ENCODE data around the gene PSEN2.
A peak's percentile ranks its signal among the peaks of the same experiment; 100 is the strongest.

Gene PSEN2

DNA sequence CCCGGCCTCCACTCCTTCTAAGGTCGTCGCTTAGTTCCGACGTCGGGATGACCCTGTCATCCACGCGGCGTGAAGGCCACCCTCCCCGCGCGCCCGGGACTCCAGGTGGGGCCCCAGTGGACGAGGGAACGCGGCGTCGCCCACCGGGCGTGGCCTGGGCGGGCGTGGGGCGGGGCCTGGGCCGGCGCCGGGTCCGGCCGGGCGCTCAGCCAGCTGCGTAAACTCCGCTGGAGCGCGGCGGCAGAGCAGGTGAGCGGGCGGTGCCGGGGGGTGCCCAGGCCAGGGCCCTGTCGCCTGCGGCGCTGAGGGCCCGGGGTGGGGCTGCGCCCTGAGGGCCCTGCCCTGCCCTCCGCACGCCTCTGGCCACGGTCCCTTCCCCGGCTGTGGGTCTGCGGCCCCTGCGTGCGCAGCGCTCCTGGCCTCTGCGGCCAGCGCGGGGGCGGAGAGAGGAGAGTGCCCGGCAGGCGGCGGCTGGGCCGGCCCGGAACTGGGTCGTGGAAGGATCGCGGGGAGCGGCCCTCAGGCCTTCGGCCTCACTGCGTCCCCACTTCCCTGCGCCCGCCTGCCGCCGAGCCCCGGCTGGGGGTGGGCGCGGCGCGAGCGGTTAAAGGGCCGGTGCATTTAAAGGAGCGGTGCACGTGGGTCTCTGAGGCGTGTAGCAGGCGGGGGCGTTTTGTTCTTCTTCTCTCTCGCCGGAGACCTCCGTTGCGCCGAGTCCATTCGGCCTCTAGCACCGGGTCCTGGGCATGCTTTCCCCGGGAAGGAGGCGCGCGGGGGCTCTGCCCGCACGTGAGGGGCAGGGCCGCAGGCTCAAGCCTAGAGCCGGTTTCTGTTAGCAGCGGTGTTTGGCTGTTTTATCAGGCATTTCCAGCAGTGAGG, at the start of gene PSEN2:
Gene PSEN2, plus strand, starts transcription at position 216 of the 879 bp plus-strand sequence. CDS start 11,292 bp downstream, outside the sequence.
- in situ Hi-C loops (cut with MboI; ENCODE audit: low sequenced_read_pairs) = no loop called here
- DNase-seq (ENCODE audit: low spot score in 2 of 2) = peak; percentile 44 to 75
- no peaks in the 10 kb centered on the region for H3K27me3 ChIP-seq (ENCODE audit: low read depth)
- no peaks in the 10 kb centered on the region for H3K9me3 ChIP-seq
- peak within 1 kb of the TSS; percentile 54 for H3K4me3 ChIP-seq
- peaks cover 6% of the 10 kb centered on the region; the same call in 1 of the 2 replicates for H3K36me3 ChIP-seq (replicated peaks)
- H3K4me1 ChIP-seq = peaks cover 19% of the 10 kb centered on the region

DNA sequence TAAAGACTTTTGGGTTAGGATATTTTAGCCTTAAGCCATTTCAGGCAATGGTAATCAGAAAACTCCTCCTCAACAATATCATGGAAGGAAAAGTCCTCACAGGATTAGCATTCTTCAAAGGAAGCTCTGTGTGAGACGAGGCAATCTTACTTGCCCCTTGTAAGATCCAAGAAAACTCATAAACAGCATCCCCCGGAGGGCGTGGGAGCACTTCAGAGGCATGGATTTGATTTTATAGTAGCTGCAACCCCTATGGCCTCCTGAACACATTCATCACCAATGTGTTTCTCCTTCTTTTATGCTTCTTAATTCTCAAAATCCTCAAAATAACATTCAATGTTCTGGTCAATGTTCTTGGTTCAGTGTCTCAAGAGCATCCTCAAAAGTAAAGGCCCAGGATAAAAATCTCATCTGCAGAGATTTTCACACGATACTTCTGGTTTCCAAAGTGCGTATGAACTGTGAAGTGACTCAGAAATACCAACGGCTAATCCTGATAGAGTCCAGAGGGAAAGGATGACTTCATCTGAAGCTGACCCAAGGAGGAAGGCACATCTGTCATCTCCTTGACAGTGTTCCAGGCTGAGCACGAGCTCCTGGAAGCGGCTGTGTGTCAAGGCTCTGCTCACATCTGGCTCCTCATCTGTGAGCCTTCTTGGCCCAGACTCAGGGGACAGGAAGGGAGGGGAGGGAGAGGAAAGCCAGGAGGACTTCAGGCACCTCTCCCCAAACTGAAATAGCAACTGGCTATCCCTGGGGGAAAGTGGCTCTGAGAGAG, 49.3 kb upstream of the PSEN2 start:
- DNase-seq (ENCODE audit: low spot score in 2 of 2) = no peak
- Histone ChIP-seq H3K9me3 (no peaks in the 10 kb centered on the region; the same call in 1 of the 2 replicates), H3K27me3 (ENCODE audit: low read depth) (no peaks in the 10 kb centered on the region), H3K4me1 (no peaks in the 10 kb centered on the region), H3K36me3 (replicated peaks) (no peaks in the 10 kb centered on the region), H3K4me3 (no peak overlapping the region)
- in situ Hi-C loops (cut with MboI; ENCODE audit: low sequenced_read_pairs) = no loop called here

DNA sequence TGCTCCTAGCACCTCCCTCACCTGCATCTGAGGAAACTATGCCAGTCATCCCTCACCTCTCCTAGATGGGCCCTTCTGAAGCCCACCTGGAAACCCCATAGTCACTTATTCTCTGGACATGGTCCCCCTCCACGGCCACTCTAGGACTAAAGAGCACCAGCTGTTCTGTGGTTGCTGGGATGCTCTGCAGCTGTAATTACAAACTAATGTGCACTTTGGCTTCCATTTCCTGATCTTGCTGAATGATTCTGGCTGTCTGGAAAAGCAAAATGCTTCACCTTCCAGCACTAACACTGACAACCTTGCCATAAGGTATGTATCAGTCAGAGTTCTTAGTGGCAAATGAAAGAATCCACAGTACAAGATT, 48.7 kb upstream of the PSEN2 start:
- H3K4me3 ChIP-seq = no peak overlapping the region
- H3K27me3 ChIP-seq (ENCODE audit: low read depth) = no peaks in the 10 kb centered on the region
- H3K4me1 ChIP-seq = no peaks in the 10 kb centered on the region
- in situ Hi-C loops (cut with MboI; ENCODE audit: low sequenced_read_pairs) = no loop called here
- no peaks in the 10 kb centered on the region for H3K36me3 ChIP-seq (replicated peaks)
- DNase-seq (ENCODE audit: low spot score in 2 of 2) = no peak
- no peaks in the 10 kb centered on the region; the same call in 1 of the 2 replicates for H3K9me3 ChIP-seq

DNA sequence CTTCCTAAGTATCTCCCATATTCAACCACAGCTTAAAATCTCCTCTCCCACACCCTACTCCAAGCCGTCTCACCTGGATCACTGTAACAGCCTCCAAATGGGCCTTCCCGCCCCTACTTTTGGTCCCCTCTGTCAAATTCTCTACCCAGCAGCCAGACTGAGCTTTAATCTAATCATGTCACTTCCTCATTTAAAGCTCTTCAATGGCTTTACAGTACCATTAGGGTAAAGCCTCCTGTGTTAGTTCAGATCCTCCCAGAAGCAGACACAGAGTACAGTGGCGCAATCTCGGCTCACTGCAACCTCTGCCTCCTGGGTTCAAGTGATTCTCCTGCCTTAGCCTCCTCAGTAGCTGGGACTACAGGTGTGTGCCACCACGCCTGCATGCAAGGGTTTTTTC, 46.8 kb upstream of the PSEN2 start:
- no peaks in the 10 kb centered on the region for H3K36me3 ChIP-seq (replicated peaks)
- H3K9me3 ChIP-seq = no peaks in the 10 kb centered on the region; the same call in 1 of the 2 replicates
- no peak overlapping the region for H3K4me3 ChIP-seq
- no peaks in the 10 kb centered on the region for H3K27me3 ChIP-seq (ENCODE audit: low read depth)
- in situ Hi-C loops (cut with MboI; ENCODE audit: low sequenced_read_pairs) = no loop called here
- DNase-seq (ENCODE audit: low spot score in 2 of 2) = no peak
- peaks cover 5% of the 10 kb centered on the region for H3K4me1 ChIP-seq

DNA sequence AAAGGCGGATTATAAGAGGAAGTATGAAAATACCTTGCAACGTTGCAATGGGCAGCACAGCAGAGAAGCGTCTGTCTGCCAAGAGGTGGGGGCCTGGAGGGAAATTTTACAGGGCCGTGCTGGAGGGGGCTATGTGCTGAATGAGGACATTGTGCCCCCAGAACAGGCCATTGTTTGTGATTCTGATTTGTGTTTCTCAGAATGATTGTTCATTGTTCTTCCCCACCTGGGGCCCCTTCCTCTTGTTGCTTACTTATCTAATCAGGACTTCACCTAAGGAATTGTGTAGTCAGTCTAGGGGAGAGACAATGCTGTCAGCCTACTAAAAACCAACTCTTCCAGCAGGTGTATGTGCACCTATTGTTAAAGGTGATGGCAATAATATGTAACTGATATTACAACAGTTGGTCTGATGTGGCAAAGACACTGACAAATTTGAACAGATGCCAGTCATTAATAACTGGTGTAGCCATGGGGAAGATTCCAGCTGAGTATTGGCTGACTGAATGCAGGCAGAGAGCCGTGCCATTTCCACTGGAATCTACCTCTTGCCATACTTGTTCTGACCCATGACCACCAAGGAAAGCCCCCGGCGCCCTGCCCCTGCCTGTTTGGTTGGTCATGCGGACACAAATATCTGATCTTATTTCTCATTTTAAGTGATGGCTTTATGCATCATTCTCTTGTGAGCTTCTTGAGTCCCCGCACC, 45.2 kb upstream of the PSEN2 start:
- Histone ChIP-seq H3K36me3 (replicated peaks) (no peaks in the 10 kb centered on the region), H3K9me3 (no peaks in the 10 kb centered on the region; the same call in 1 of the 2 replicates), H3K4me1 (peaks cover 5% of the 10 kb centered on the region), H3K4me3 (no peak overlapping the region), H3K27me3 (ENCODE audit: low read depth) (no peaks in the 10 kb centered on the region)
- in situ Hi-C loops (cut with MboI; ENCODE audit: low sequenced_read_pairs) = loop anchor here (5.0 kb wide), 2 partner anchors 118 to 188 kb away; no protein-coding TSS in a partner anchor
- no peak for DNase-seq (ENCODE audit: low spot score in 2 of 2)

DNA sequence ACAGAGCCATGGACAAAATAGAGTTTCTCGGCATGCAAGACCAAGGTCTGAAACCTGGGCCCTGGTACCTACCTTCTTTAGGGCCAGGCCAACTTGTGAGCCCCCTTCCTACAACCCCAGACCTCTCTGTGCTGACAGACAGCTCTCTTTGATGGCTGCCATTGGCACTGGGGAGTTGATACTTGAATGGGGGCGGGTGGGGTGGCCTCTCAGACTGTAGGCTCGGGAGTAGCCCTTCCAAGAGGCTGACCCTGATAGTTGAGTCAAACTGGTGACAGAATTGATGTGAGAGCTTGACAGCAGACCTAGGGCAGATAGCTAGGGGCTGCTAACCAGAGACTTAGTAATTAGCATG, 44.7 kb upstream of the PSEN2 start:
- Histone ChIP-seq H3K4me1 (peaks cover 5% of the 10 kb centered on the region), H3K9me3 (no peaks in the 10 kb centered on the region; the same call in 1 of the 2 replicates), H3K27me3 (ENCODE audit: low read depth) (no peaks in the 10 kb centered on the region), H3K36me3 (replicated peaks) (no peaks in the 10 kb centered on the region), H3K4me3 (no peak overlapping the region)
- no peak for DNase-seq (ENCODE audit: low spot score in 2 of 2)
- in situ Hi-C loops (cut with MboI; ENCODE audit: low sequenced_read_pairs) = loop anchor here (5.0 kb wide), 2 partner anchors 118 to 188 kb away; no protein-coding TSS in a partner anchor

DNA sequence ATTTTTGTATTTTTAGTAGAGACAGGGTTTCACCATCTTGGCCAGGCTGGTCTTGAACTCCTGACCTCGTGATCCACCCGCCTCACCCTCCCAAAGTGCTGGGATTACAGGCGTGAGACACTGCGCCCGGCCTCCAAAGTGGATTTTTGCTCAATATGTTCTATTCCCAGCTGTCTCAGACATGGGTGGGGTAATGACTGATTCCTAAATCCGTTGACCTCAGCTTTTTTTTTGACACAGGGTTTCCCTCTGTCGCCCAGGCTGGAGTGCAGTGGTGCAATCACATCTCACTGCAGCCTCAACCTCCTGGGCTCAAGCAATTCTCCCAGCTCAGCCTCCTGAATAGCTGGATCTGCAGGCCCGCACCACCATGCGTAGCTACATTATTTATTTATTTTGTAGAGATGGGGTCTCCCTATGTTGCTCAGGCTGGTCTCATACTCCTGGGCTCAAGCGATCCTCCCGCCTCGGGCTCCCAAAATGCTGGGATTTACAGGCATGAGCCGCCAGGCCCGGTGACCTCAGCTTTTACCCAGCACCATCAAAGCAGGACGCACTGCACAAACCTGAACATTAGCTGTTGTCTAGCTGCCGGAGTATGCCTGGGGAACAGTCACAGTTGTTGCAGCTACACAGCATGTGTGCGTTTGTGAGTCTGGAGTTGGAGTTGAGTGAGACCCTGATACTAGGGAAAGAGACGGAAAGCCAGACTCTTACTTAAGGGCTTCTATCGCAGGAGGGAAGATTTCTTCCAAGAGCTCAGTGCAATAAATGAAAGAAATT, 43.7 kb upstream of the PSEN2 start:
- no peak overlapping the region for H3K4me3 ChIP-seq
- no peaks in the 10 kb centered on the region for H3K36me3 ChIP-seq (replicated peaks)
- peaks cover 5% of the 10 kb centered on the region for H3K4me1 ChIP-seq
- DNase-seq (ENCODE audit: low spot score in 2 of 2) = no peak
- no peaks in the 10 kb centered on the region for H3K27me3 ChIP-seq (ENCODE audit: low read depth)
- in situ Hi-C loops (cut with MboI; ENCODE audit: low sequenced_read_pairs) = loop anchor here (5.0 kb wide), 2 partner anchors 119 to 189 kb away; no protein-coding TSS in a partner anchor
- H3K9me3 ChIP-seq = no peaks in the 10 kb centered on the region; the same call in 1 of the 2 replicates

DNA sequence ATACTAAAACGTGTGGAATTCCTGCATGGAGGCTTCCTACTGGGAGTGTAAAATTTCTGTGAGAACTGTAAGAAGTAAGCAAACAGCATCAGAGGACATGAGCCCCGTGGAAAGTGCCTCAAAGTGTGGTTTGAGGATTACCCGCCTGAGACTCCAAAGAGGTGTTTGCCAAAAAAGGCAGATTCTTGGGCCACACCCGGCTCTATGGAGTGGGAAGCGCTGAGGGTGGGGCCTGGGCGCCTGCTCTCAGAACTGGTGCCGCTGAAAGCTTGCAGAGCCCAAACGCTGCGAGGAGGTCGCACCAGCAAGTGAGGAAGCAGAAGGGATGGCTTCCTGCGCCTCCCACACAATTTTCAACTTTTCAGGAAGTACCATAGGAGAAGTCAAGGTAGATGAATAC, 43.0 kb upstream of the PSEN2 start:
- Histone ChIP-seq H3K36me3 (replicated peaks) (no peaks in the 10 kb centered on the region), H3K27me3 (ENCODE audit: low read depth) (no peaks in the 10 kb centered on the region), H3K9me3 (no peaks in the 10 kb centered on the region), H3K4me3 (no peak overlapping the region), H3K4me1 (peaks cover 5% of the 10 kb centered on the region)
- in situ Hi-C loops (cut with MboI; ENCODE audit: low sequenced_read_pairs) = loop anchor here (5.0 kb wide), 2 partner anchors 120 to 190 kb away; no protein-coding TSS in a partner anchor
- peak in 1 of 2 experiments; percentile 42 for DNase-seq (ENCODE audit: low spot score in 2 of 2)

DNA sequence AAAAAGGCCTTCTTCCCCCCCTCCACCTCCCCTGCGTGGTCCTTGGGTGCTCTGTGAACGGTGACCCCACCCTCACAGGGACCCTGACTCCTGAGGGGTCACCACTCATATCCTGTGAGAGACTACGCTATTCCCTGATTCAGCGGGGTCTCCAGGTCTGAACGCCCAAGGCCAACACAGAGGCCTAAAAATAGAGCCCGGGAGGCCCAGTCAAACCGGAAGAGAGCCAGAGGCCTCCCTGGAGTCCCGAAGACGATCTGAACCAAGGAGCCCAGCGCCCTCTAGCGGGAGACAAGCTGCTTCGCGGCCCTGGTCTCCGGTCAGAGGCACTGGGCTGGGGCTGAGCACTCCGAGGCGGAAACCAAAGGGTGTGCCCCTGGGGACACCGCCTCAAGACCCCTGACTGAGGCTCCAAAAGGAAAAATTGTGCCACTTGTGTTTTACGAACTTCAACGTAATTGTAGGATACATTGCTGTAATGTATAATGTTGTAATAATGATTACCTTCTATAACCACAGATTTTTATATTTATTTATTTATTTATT, 42.4 kb upstream of the PSEN2 start:
- H3K4me1 ChIP-seq = peaks cover 5% of the 10 kb centered on the region
- H3K9me3 ChIP-seq = no peaks in the 10 kb centered on the region
- peak; percentile 92 to 98 for DNase-seq (ENCODE audit: low spot score in 2 of 2)
- H3K4me3 ChIP-seq = no peak overlapping the region
- in situ Hi-C loops (cut with MboI; ENCODE audit: low sequenced_read_pairs) = loop anchor here (5.0 kb wide), 2 partner anchors 121 to 191 kb away; no protein-coding TSS in a partner anchor
- no peaks in the 10 kb centered on the region for H3K27me3 ChIP-seq (ENCODE audit: low read depth)
- no peaks in the 10 kb centered on the region for H3K36me3 ChIP-seq (replicated peaks)

DNA sequence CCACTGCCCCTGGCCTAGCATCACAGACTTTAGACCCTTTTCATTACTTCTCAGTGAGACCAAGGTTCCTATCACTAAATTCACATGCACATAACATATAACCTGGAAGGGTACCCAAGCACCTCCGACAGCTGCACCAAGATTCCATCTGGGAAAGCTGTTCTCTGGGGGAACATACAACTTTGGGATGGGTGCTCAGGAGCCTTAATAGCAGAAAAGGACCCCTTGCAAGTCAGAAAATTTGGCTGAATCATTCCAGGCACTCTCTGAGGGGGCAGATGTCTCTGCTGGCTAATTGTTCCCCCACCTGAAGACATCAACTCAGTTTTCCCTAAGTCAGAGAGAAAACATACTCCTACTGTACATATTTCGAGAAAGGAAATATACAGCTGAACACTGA, 41.3 kb upstream of the PSEN2 start:
- in situ Hi-C loops (cut with MboI; ENCODE audit: low sequenced_read_pairs) = loop anchor here (5.0 kb wide), 2 partner anchors 122 to 192 kb away; no protein-coding TSS in a partner anchor
- no peak for DNase-seq (ENCODE audit: low spot score in 2 of 2)
- H3K36me3 ChIP-seq (replicated peaks) = no peaks in the 10 kb centered on the region
- no peaks in the 10 kb centered on the region for H3K27me3 ChIP-seq (ENCODE audit: low read depth)
- H3K9me3 ChIP-seq = no peaks in the 10 kb centered on the region; the same call in 1 of the 2 replicates
- peaks cover 5% of the 10 kb centered on the region for H3K4me1 ChIP-seq
- no peak overlapping the region for H3K4me3 ChIP-seq

DNA sequence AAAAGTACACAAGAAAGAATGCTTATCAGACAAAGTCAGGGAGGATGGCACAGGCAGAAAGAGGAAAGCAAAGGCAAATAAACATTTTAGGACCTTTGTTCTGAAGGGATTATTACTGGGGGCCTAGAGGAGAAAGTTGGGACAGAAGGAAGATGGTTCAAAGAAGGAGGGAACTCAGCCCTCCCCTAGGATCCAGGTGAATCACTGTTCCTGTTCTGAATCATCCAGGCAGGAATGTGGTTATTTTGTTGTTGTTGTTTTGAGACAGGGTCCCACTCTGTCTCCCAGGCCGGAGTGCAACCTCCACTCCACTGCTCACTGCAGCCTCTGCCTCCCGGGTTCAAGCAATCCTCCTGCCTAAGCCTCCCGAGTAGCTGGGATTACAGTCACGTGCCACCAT, 38.5 kb upstream of the PSEN2 start:
- Histone ChIP-seq H3K9me3 (no peaks in the 10 kb centered on the region; the same call in 1 of the 2 replicates), H3K4me3 (no peak overlapping the region), H3K36me3 (replicated peaks) (no peaks in the 10 kb centered on the region), H3K27me3 (ENCODE audit: low read depth) (no peaks in the 10 kb centered on the region), H3K4me1 (peaks cover 5% of the 10 kb centered on the region)
- no peak for DNase-seq (ENCODE audit: low spot score in 2 of 2)
- in situ Hi-C loops (cut with MboI; ENCODE audit: low sequenced_read_pairs) = no loop called here

DNA sequence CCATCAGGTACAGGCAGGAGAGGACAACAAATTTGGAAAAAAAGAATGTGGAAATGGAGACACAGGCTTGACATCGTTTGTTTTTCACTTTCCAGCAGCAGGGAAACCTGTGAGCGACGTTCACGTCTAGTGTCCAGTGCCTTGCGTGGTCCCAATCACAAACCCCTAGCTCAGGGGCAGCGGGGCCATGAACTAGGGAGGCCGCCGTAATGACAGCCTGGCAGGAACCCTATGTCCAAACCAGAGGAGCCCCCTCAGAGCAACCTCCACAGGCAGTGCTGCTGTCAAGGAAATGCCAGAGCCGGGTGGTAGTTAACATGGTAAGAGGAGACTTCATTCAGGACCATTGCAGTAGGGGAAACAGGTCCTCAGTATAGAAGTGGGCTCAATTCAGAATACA, 37.8 kb upstream of the PSEN2 start:
- Histone ChIP-seq H3K36me3 (replicated peaks) (no peaks in the 10 kb centered on the region), H3K27me3 (ENCODE audit: low read depth) (no peaks in the 10 kb centered on the region), H3K9me3 (no peaks in the 10 kb centered on the region; the same call in 1 of the 2 replicates), H3K4me3 (no peak overlapping the region), H3K4me1 (peaks cover 4% of the 10 kb centered on the region)
- DNase-seq (ENCODE audit: low spot score in 2 of 2) = no peak
- in situ Hi-C loops (cut with MboI; ENCODE audit: low sequenced_read_pairs) = no loop called here
